ENCODE results near the gene PCNX2.

Gene PCNX2

GRCh38 chr1:233319272-233319671 lies 23.7 kb upstream of the PCNX2 start:
- Histone ChIP-seq H3K4me3 (ENCODE audit: low read depth in 1 of 2, low read length in 2 of 2) (no peak overlapping the region), H3K36me3 (ENCODE audit: control insufficient read depth in 1 of 2, insufficient read depth in 2 of 2, low read length in 2 of 2) (no peaks in the 10 kb centered on the region), H3K27ac (ENCODE audit: low read depth, low read length) (no peak overlapping the region), H3K4me1 (ENCODE audit: control insufficient read depth in 1 of 2, insufficient read depth in 2 of 2, low read length in 2 of 2) (peaks cover 4 to 12% of the 10 kb centered on the region in 2 donors), H3K27me3 (ENCODE audit: control insufficient read depth in 1 of 2, insufficient read depth in 2 of 2, low read length in 2 of 2) (peaks cover 0 to 3% of the 10 kb centered on the region in 2 donors), H3K9me3 (ENCODE audit: control insufficient read depth in 1 of 2, low read length in 2 of 2) (no peaks in the 10 kb centered on the region), H3K9ac (ENCODE audit: low read depth in 1 of 2, low read length in 2 of 2) (no peak overlapping the region)

DNA sequence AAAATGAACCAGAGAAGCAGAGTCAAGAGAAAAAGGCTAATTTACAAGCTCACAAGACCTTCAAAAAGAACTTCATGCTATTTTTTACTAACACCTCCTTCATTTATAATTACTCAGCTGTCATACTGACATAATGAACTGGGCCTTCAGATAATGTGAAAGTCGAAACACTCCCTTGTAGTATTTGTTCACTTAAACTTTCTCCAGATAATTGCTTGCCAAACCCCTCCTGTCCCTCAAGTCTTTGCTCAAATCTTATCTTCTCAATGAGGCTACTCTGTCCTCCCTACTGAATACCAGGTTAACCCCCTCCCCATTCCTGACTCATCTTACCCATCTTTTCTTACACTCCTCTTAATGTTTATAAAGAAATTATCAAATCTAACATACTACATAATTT lies 20.9 kb upstream of the PCNX2 start:
- Histone ChIP-seq H3K9ac (ENCODE audit: low read depth in 1 of 2, low read length in 2 of 2) (no peak overlapping the region), H3K27me3 (ENCODE audit: control insufficient read depth in 1 of 2, insufficient read depth in 2 of 2, low read length in 2 of 2) (peaks cover 0 to 3% of the 10 kb centered on the region in 2 donors), H3K36me3 (ENCODE audit: control insufficient read depth in 1 of 2, insufficient read depth in 2 of 2, low read length in 2 of 2) (no peaks in the 10 kb centered on the region), H3K9me3 (ENCODE audit: control insufficient read depth in 1 of 2, low read length in 2 of 2) (no peaks in the 10 kb centered on the region), H3K4me1 (ENCODE audit: control insufficient read depth in 1 of 2, insufficient read depth in 2 of 2, low read length in 2 of 2) (peaks cover 0 to 6% of the 10 kb centered on the region in 2 donors), H3K27ac (ENCODE audit: low read depth, low read length) (no peak overlapping the region), H3K4me3 (ENCODE audit: low read depth in 1 of 2, low read length in 2 of 2) (no peak overlapping the region)

GRCh38 chr1:233315718-233316301 lies 20.3 kb upstream of the PCNX2 start:
- peaks cover 0 to 6% of the 10 kb centered on the region in 2 donors for H3K4me1 ChIP-seq (ENCODE audit: control insufficient read depth in 1 of 2, insufficient read depth in 2 of 2, low read length in 2 of 2)
- H3K4me3 ChIP-seq (ENCODE audit: low read depth in 1 of 2, low read length in 2 of 2), result no peak overlapping the region

DNA sequence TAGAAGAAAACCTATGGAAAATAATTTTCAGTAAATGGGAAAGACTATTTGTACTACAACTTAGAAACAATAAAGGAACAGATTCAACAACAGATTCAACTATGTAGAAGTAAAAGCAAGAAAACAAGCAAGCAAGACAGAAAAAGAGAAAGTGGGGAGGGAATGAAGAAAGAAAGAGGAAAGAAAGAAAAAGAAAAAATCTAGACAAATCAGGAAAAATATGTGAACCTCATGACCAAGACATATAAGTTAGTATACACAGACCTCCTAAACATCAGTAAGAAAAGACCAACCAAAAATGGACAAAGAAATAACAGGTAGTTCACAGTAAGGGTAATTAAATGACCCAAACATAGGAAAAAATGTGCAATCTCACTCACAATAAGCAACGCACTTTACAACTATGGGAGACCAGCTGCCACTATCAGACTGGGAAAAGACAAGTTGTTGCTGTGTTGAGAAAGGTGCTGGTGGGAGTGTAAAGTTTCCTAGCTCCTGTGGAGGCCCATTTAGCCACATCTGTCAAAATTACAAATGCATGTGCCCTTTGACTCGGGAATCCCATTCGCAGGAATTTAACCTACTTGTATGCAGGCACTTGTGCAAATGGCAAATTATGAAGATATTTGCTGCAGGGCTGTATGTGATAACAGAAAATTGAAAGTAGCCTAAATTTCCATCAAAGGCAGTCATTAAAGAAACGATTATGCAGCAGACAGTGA lies 18.1 kb upstream of the PCNX2 start:
- no peaks in the 10 kb centered on the region for H3K27me3 ChIP-seq (ENCODE audit: control insufficient read depth in 1 of 2, insufficient read depth in 2 of 2, low read length in 2 of 2)
- H3K4me3 ChIP-seq (ENCODE audit: low read depth in 1 of 2, low read length in 2 of 2), result no peak overlapping the region
- H3K27ac ChIP-seq (ENCODE audit: low read depth, low read length), result no peak overlapping the region
- no peaks in the 10 kb centered on the region for H3K36me3 ChIP-seq (ENCODE audit: control insufficient read depth in 1 of 2, insufficient read depth in 2 of 2, low read length in 2 of 2)
- H3K4me1 ChIP-seq (ENCODE audit: control insufficient read depth in 1 of 2, insufficient read depth in 2 of 2, low read length in 2 of 2), result peaks cover 0 to 6% of the 10 kb centered on the region in 2 donors
- H3K9ac ChIP-seq (ENCODE audit: low read depth in 1 of 2, low read length in 2 of 2), result no peak overlapping the region
- no peaks in the 10 kb centered on the region for H3K9me3 ChIP-seq (ENCODE audit: control insufficient read depth in 1 of 2, low read length in 2 of 2)

More at GRCh38 chr1:233315718-233316301, 20.3 kb upstream of the PCNX2 start:
- Histone ChIP-seq H3K36me3 (ENCODE audit: control insufficient read depth in 1 of 2, insufficient read depth in 2 of 2, low read length in 2 of 2) (no peaks in the 10 kb centered on the region), H3K9me3 (ENCODE audit: control insufficient read depth in 1 of 2, low read length in 2 of 2) (no peaks in the 10 kb centered on the region), H3K9ac (ENCODE audit: low read depth in 1 of 2, low read length in 2 of 2) (no peak overlapping the region), H3K27ac (ENCODE audit: low read depth, low read length) (no peak overlapping the region), H3K27me3 (ENCODE audit: control insufficient read depth in 1 of 2, insufficient read depth in 2 of 2, low read length in 2 of 2) (peaks cover 0 to 3% of the 10 kb centered on the region in 2 donors)

DNA sequence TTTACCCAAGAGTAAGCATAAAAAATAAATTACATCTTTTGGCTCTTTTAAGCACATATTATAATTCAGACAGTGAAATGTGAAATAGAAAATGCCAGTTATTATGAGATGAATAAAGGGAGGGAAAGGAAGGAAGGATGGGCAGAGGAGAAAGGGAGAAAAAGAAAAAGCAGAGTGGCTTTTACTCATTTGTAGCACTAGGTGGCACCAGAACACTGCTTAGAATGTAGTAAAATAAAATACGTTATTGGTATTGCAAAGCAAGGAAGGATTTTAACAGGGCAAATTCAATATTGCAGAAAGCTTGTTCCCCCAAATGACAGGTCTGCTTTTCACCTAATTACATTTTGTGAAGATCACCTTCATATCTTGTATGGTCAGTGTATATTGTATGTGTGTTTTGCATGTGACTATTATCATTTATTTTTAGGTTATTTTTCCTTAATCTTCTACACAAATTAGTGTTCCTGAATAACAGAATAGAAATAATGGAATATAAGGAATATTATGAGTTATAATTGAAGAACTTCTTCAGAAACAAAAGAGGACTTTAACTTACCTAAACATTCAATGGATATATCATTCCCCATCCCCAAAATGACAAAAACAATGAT lies 9.1 kb upstream of the PCNX2 start:
- no peaks in the 10 kb centered on the region for H3K27me3 ChIP-seq (ENCODE audit: control insufficient read depth in 1 of 2, insufficient read depth in 2 of 2, low read length in 2 of 2)
- no peak overlapping the region for H3K27ac ChIP-seq (ENCODE audit: low read depth, low read length)
- no peak overlapping the region for H3K9ac ChIP-seq (ENCODE audit: low read depth in 1 of 2, low read length in 2 of 2)
- H3K9me3 ChIP-seq (ENCODE audit: control insufficient read depth in 1 of 2, low read length in 2 of 2), result peaks cover 1 to 4% of the 10 kb centered on the region in 2 donors
- no peak overlapping the region for H3K4me3 ChIP-seq (ENCODE audit: low read depth in 1 of 2, low read length in 2 of 2)
- H3K36me3 ChIP-seq (ENCODE audit: control insufficient read depth in 1 of 2, insufficient read depth in 2 of 2, low read length in 2 of 2), result no peaks in the 10 kb centered on the region
- no peaks in the 10 kb centered on the region for H3K4me1 ChIP-seq (ENCODE audit: control insufficient read depth in 1 of 2, insufficient read depth in 2 of 2, low read length in 2 of 2)

- Histone ChIP-seq H3K27ac (ENCODE audit: low read depth, low read length) (no peak overlapping the region), H3K27me3 (ENCODE audit: control insufficient read depth in 1 of 2, insufficient read depth in 2 of 2, low read length in 2 of 2) (no peaks in the 10 kb centered on the region), H3K4me3 (ENCODE audit: low read depth in 1 of 2, low read length in 2 of 2) (no peak overlapping the region), H3K9ac (ENCODE audit: low read depth in 1 of 2, low read length in 2 of 2) (no peak overlapping the region), H3K4me1 (ENCODE audit: control insufficient read depth in 1 of 2, insufficient read depth in 2 of 2, low read length in 2 of 2) (no peaks in the 10 kb centered on the region), H3K9me3 (ENCODE audit: control insufficient read depth in 1 of 2, low read length in 2 of 2) (peaks cover 1 to 4% of the 10 kb centered on the region in 2 donors), H3K36me3 (ENCODE audit: control insufficient read depth in 1 of 2, insufficient read depth in 2 of 2, low read length in 2 of 2) (no peaks in the 10 kb centered on the region)
Observed at GRCh38 chr1:233300326-233300725, 4.8 kb upstream of the PCNX2 start.

- H3K27me3 ChIP-seq (ENCODE audit: control insufficient read depth in 1 of 2, insufficient read depth in 2 of 2, low read length in 2 of 2), result no peaks in the 10 kb centered on the region
- peaks cover 4% of the 10 kb centered on the region in 2 donors for H3K4me1 ChIP-seq (ENCODE audit: control insufficient read depth in 1 of 2, insufficient read depth in 2 of 2, low read length in 2 of 2)
- H3K9me3 ChIP-seq (ENCODE audit: control insufficient read depth in 1 of 2, low read length in 2 of 2), result peaks cover 1 to 4% of the 10 kb centered on the region in 2 donors
- no peak overlapping the region for H3K9ac ChIP-seq (ENCODE audit: low read depth in 1 of 2, low read length in 2 of 2)
- H3K36me3 ChIP-seq (ENCODE audit: control insufficient read depth in 1 of 2, insufficient read depth in 2 of 2, low read length in 2 of 2), result no peaks in the 10 kb centered on the region
- H3K27ac ChIP-seq (ENCODE audit: low read depth, low read length), result no peak overlapping the region
- H3K4me3 ChIP-seq (ENCODE audit: low read depth in 1 of 2, low read length in 2 of 2), result no peak overlapping the region
Observed at GRCh38 chr1:233299450-233299849, 3.9 kb upstream of the PCNX2 start.

- H3K27ac ChIP-seq (ENCODE audit: low read depth, low read length), result no peak overlapping the region
- H3K27me3 ChIP-seq (ENCODE audit: control insufficient read depth in 1 of 2, insufficient read depth in 2 of 2, low read length in 2 of 2), result no peaks in the 10 kb centered on the region
Observed at GRCh38 chr1:233295975-233296322, 424 bp upstream of the PCNX2 start.

DNA sequence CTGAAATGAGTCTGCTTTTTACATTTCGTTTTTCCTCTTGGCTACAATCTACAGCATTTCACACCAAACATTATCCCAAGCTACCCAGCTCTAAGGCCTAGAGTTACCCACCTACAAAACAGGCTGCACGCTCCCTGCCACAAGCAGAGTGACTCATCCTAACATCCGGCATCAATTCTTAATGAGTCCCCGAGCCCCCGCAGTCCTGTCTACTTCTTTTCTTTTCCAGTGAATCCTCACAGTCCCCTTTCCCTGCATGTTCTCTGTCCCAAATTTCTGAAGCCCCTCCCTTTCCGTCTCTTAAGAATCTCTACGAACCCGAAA lies 650 bp downstream of the PCNX2 start:
- peak overlapping the region in 1 of 2 donors; percentile 45 for H3K9ac ChIP-seq (ENCODE audit: low read depth in 1 of 2, low read length in 2 of 2)
- no peak overlapping the region for H3K27ac ChIP-seq (ENCODE audit: low read depth, low read length)
- peaks cover 4 to 5% of the 10 kb centered on the region in 2 donors for H3K4me1 ChIP-seq (ENCODE audit: control insufficient read depth in 1 of 2, insufficient read depth in 2 of 2, low read length in 2 of 2)
- H3K9me3 ChIP-seq (ENCODE audit: control insufficient read depth in 1 of 2, low read length in 2 of 2), result no peaks in the 10 kb centered on the region
- no peaks in the 10 kb centered on the region for H3K27me3 ChIP-seq (ENCODE audit: control insufficient read depth in 1 of 2, insufficient read depth in 2 of 2, low read length in 2 of 2)
- H3K36me3 ChIP-seq (ENCODE audit: control insufficient read depth in 1 of 2, insufficient read depth in 2 of 2, low read length in 2 of 2), result no peaks in the 10 kb centered on the region
- peak overlapping the region; percentile 65 to 77 for H3K4me3 ChIP-seq (ENCODE audit: low read depth in 1 of 2, low read length in 2 of 2)

More at GRCh38 chr1:233295975-233296322, 424 bp upstream of the PCNX2 start:
- Histone ChIP-seq H3K4me1 (ENCODE audit: control insufficient read depth in 1 of 2, insufficient read depth in 2 of 2, low read length in 2 of 2) (peaks cover 4 to 5% of the 10 kb centered on the region in 2 donors), H3K9ac (ENCODE audit: low read depth in 1 of 2, low read length in 2 of 2) (no peak overlapping the region), H3K9me3 (ENCODE audit: control insufficient read depth in 1 of 2, low read length in 2 of 2) (no peaks in the 10 kb centered on the region), H3K4me3 (ENCODE audit: low read depth in 1 of 2, low read length in 2 of 2) (peak overlapping the region; percentile 65 to 77), H3K36me3 (ENCODE audit: control insufficient read depth in 1 of 2, insufficient read depth in 2 of 2, low read length in 2 of 2) (no peaks in the 10 kb centered on the region)
